MCF 10A (cell line): Measurements from ENCODE around the gene LIPE. TPM values are rescaled to one million over a fixed set of nuclear protein-coding genes. Genes with fewer than 3 reads are reported as not detected.

Source experiments
- BruUV-seq: library from RNA; stranded (reverse); fragments of 400-500 nt; replicated peaks from 2 replicates; lab custom pipeline; 2021; lab: Mats Ljungman, UMichigan
- CTCF ChIA-PET: fragments of 300-600 bp; sonication (Branson Sonifier 250); formaldehyde crosslinking; extraction: SDS; loops from one replicate; lab custom pipeline; 2021; ENCODE audit warnings: antibody characterized with exemption, inconsistent platforms; lab: Yijun Ruan, JAX
- POLR2A ChIA-PET: fragments of 300-600, 350-650 bp; sonication (Branson Sonifier 250); formaldehyde crosslinking; extraction: SDS; loops from one replicate; lab custom pipeline; 2020; ENCODE audit warnings: antibody characterized with exemption, inconsistent platforms; lab: Yijun Ruan, JAX
- DNase-seq: peaks from one replicate; pipeline ENCODE4 v3.0.0-alpha.2; 2018; ENCODE audit not compliant: unreplicated experiment
- H3K27ac Mint-ChIP-seq: one replicate; pipeline ENCODE4 v1.8.0; 2022; ENCODE audit warnings: mild to moderate bottlenecking, low read depth, mixed read lengths; ENCODE audit not compliant: unreplicated experiment
- H3K27me3 Mint-ChIP-seq: one replicate; pipeline ENCODE4 v1.8.0; 2022; ENCODE audit warnings: mixed read lengths; ENCODE audit not compliant: insufficient read depth, unreplicated experiment
- H3K36me3 Mint-ChIP-seq: one replicate; pipeline ENCODE4 v1.8.0; 2022; ENCODE audit warnings: mild to moderate bottlenecking, moderate library complexity, mixed read lengths; ENCODE audit not compliant: insufficient read depth, unreplicated experiment
- H3K4me1 Mint-ChIP-seq: one replicate; pipeline ENCODE4 v1.8.0; 2022; ENCODE audit warnings: mixed read lengths; ENCODE audit not compliant: insufficient read depth, unreplicated experiment
- H3K4me3 Mint-ChIP-seq: one replicate; pipeline ENCODE4 v1.8.0; 2022; ENCODE audit warnings: mild to moderate bottlenecking, moderate library complexity, mixed read lengths; ENCODE audit not compliant: unreplicated experiment
- H3K9me3 Mint-ChIP-seq: one replicate; pipeline ENCODE4 v1.8.0; 2022; ENCODE audit warnings: mixed read lengths; ENCODE audit not compliant: unreplicated experiment
- intact Hi-C: fragments of 100-400 bp; cut with micrococcal nuclease; formaldehyde crosslinking; loops from 2 replicates; pipeline ENCODE4 v1.14.1; 2022
- total RNA-seq: library from RNA; stranded (reverse); gene quantifications from 2 replicates; pipeline ENCODE4 v1.2.3, GENCODE V29; 2022
- TF ChIP-seq, protein P1 (sequence below): fragments of 200-600 bp; IDR thresholded peaks from one replicate; pipeline ENCODE4 v1.8.0; 2022; ENCODE audit warnings: antibody characterized with exemption, mild to moderate bottlenecking; ENCODE audit not compliant: unreplicated experiment

Gene LIPE
- total RNA-seq, 1 experiment from 2014 or later: 11.7 TPM

DNA sequence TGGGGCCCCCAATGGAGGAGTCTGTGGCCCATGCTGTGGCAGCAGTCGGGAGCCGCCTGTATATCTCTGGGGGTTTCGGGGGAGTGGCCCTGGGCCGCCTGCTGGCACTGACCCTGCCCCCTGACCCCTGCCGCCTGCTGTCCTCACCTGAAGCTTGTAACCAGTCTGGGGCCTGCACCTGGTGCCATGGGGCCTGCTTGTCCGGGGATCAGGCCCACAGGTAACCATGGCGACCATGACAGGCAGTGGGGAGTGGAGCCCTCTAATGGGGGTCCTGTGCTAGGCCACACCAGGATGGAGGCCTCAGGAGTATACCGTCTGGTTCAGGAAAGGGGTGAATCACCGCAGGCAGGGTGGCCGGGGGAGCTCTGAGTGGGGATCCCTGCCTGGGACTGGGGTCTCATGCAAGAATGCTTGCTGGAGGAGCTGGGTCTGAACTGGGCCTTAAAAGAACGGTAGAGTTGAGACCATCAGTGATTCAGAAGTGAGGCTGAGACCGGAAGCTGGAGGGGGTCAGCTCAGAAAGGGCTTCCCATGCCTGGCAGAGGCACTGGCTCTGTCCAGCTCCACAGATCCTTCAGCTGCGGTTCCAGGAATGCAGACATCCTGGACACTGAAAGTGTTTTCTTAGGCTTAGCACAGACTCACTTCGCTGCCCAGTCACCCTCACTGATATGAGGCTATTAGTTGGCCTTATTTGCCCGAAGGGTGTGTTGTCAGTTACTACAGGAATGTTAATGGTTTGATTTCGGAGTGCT, 66.2 kb downstream of the LIPE start:
- peaks cover 31% of the 10 kb centered on the region for H3K36me3 Mint-ChIP-seq
- no peak for DNase-seq
- H3K9me3 Mint-ChIP-seq: peaks cover 10% of the 10 kb centered on the region
- no peak overlapping the region for H3K27ac Mint-ChIP-seq
- no peaks in the 10 kb centered on the region for H3K4me1 Mint-ChIP-seq
- no peaks in the 10 kb centered on the region for H3K27me3 Mint-ChIP-seq
- TF ChIP-seq, protein P1, sequence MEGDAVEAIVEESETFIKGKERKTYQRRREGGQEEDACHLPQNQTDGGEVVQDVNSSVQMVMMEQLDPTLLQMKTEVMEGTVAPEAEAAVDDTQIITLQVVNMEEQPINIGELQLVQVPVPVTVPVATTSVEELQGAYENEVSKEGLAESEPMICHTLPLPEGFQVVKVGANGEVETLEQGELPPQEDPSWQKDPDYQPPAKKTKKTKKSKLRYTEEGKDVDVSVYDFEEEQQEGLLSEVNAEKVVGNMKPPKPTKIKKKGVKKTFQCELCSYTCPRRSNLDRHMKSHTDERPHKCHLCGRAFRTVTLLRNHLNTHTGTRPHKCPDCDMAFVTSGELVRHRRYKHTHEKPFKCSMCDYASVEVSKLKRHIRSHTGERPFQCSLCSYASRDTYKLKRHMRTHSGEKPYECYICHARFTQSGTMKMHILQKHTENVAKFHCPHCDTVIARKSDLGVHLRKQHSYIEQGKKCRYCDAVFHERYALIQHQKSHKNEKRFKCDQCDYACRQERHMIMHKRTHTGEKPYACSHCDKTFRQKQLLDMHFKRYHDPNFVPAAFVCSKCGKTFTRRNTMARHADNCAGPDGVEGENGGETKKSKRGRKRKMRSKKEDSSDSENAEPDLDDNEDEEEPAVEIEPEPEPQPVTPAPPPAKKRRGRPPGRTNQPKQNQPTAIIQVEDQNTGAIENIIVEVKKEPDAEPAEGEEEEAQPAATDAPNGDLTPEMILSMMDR: no peak
- intact Hi-C loops: no loop called here
- H3K4me3 Mint-ChIP-seq: no peak overlapping the region
- POLR2A ChIA-PET: no interaction called here
- CTCF ChIA-PET: no interaction called here
- no TSS peak for BruUV-seq

DNA sequence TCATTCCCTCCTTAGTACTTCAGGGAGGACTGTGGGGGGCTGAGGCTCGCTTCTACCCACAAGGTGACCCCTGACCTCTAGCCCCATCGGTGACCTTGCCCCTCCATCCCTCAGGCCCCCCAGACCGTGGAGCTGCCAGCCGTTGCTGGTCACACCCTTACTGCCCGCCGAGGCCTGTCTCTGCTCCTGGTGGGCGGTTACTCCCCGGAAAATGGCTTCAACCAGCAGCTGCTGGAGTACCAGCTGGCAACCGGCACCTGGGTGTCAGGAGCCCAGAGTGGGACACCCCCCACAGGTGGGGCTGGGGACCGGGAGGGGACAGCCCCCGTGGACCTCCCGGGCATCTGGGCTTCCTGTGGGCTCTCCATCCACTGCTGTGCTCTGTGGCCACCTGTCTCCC, 69.9 kb downstream of the LIPE start:
- peaks cover 27% of the 10 kb centered on the region for H3K36me3 Mint-ChIP-seq
- no peak overlapping the region for H3K27ac Mint-ChIP-seq
- CTCF ChIA-PET: interaction anchor here (0.5 kb wide), 1 partner anchor 10 kb away, joined by 3 read pairs; no protein-coding TSS in a partner anchor
- DNase-seq: no peak
- H3K9me3 Mint-ChIP-seq: no peaks in the 10 kb centered on the region
- BruUV-seq: no TSS peak
- intact Hi-C loops: no loop called here
- H3K4me3 Mint-ChIP-seq: no peak overlapping the region
- TF ChIP-seq, protein P1: no peak
- H3K27me3 Mint-ChIP-seq: no peaks in the 10 kb centered on the region
- POLR2A ChIA-PET: no interaction called here
- no peaks in the 10 kb centered on the region for H3K4me1 Mint-ChIP-seq

DNA sequence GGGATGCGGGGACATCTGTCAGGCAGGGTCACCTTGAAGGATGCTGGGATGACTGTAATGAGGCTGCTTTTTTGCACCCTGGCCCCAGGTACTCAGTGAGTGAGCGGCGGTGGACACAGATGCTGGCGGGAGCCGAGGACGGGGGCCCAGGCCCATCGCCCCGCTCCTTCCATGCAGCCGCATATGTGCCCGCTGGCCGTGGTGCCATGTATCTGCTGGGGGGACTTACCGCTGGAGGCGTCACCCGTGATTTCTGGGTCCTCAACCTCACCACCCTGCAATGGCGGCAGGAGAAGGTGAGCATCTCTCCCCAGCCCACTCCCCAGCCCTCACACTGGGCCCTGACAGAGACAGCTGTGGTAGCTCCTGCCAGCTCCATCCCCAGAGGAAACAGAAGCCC, 70.5 kb downstream of the LIPE start:
- CTCF ChIA-PET: no interaction called here

DNA sequence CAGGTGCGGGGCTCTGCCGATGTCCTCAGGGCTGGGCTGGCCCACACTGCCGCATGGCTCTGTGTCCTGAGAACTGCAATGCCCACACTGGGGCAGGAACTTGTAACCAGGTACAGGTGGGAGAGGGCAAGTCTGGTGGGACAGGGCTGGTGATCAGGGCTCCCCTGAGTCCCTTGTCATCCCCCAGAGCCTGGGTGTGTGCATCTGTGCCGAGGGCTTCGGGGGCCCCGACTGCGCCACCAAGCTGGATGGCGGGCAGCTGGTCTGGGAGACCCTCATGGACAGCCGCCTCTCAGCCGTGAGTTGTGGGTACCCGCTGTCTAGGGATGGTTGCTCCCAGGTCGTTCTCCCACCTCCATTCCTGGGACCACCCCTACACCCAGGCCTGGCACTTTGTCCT, 71.3 kb downstream of the LIPE start:
- intact Hi-C loops: no loop called here
- ChIA-PET POLR2A (no interaction called here), CTCF (no interaction called here)
- BruUV-seq: no TSS peak
- H3K27ac Mint-ChIP-seq: no peak overlapping the region
- no peaks in the 10 kb centered on the region for H3K9me3 Mint-ChIP-seq
- H3K27me3 Mint-ChIP-seq: no peaks in the 10 kb centered on the region
- DNase-seq: no peak
- TF ChIP-seq, protein P1: no peak
- H3K4me1 Mint-ChIP-seq: peaks cover 6% of the 10 kb centered on the region
- H3K4me3 Mint-ChIP-seq: no peak overlapping the region
- peaks cover 26% of the 10 kb centered on the region for H3K36me3 Mint-ChIP-seq

More for the DNA sequence above, 70.5 kb downstream of the LIPE start:
- Mint-ChIP-seq H3K9me3 (no peaks in the 10 kb centered on the region), H3K27ac (no peak overlapping the region), H3K4me1 (peaks cover 4% of the 10 kb centered on the region), H3K4me3 (no peak overlapping the region), H3K36me3 (peaks cover 25% of the 10 kb centered on the region), H3K27me3 (no peaks in the 10 kb centered on the region)
- no peak for DNase-seq
- BruUV-seq: no TSS peak
- POLR2A ChIA-PET: no interaction called here
- TF ChIP-seq, protein P1: no peak
- intact Hi-C loops: no loop called here
